GM06990 (cell line): ENCODE results near the gene SIRT7.

Experiments used
- DNase-seq: peaks from one replicate; pipeline ENCODE4 v3.0.0-alpha.2; 2011; ENCODE audit not compliant: insufficient read length; ENCODE audit errors: extremely low read depth
- H3K27me3 ChIP-seq: replicated peaks from 2 replicates; pipeline ENCODE4 v1.6.0; 2011; ENCODE audit warnings: low read length; ENCODE audit not compliant: control insufficient read depth, insufficient read depth
- H3K36me3 ChIP-seq: 2 replicates; pipeline ENCODE4 v1.5.1; 2011; ENCODE audit warnings: low read length; ENCODE audit not compliant: control insufficient read depth, insufficient read depth
- H3K4me3 ChIP-seq: replicated peaks from 2 replicates; pipeline ENCODE4 v1.5.1; 2011; ENCODE audit warnings: low read depth, mild to moderate bottlenecking, control low read depth, low read length
- TF ChIP-seq, protein P1 (sequence below): IDR thresholded peaks from 2 replicates; pipeline ENCODE4 v1.5.1; 2011; ENCODE audit warnings: low read length, control low read depth, mild to moderate bottlenecking, inconsistent platforms; ENCODE audit not compliant: insufficient read depth, poor library complexity, severe bottlenecking

SIRT7 gene

DNA sequence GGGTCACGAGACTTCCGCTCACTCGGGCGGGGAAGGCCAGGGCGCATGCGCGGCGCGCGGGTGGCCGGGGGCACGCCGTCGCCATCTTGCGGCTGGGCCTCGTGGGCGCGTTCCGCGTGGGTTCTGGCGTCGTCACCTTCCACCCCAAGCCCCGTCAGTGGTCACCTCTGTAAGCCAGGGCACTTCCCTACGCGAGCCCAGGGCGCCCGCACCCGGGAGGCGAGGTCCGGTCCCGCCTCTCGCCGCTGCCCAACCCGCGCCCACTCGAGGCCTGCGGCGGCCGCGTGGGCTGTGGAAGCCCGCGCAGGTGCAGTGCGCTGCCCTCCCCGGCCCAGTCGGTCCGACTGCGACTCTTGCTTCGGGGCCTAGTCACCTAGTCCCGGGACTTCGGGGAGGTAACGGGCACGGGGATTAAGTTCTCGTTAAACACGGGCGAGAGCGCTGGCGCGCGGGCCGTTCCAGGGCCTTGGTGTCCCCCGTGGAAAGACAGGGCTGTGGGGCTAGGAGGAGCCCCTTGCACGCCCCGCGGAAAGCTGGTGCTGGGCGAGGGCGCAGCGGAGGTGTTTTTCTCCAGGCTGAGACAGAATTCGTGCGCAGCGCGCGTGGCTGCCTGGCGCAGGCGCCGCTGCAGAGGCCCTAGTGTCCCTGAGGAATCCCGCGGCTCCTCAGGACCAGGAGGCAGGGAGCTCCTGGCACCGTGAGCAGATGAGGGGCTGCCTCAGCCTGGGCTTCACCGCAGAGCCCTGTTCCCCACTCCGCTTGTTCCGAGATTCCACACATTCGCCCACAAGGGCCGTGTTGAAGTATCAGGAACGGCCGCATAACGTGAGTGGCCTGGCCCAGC is 46.4 kb downstream of the SIRT7 start:
- DNase-seq, result peak; percentile 95
- peak overlapping the region; percentile 90 for H3K4me3 ChIP-seq
- TF ChIP-seq, protein P1, sequence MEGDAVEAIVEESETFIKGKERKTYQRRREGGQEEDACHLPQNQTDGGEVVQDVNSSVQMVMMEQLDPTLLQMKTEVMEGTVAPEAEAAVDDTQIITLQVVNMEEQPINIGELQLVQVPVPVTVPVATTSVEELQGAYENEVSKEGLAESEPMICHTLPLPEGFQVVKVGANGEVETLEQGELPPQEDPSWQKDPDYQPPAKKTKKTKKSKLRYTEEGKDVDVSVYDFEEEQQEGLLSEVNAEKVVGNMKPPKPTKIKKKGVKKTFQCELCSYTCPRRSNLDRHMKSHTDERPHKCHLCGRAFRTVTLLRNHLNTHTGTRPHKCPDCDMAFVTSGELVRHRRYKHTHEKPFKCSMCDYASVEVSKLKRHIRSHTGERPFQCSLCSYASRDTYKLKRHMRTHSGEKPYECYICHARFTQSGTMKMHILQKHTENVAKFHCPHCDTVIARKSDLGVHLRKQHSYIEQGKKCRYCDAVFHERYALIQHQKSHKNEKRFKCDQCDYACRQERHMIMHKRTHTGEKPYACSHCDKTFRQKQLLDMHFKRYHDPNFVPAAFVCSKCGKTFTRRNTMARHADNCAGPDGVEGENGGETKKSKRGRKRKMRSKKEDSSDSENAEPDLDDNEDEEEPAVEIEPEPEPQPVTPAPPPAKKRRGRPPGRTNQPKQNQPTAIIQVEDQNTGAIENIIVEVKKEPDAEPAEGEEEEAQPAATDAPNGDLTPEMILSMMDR, result peak; percentile 12
- H3K27me3 ChIP-seq, result no peaks in the 10 kb centered on the region
- peaks cover 19% of the 10 kb centered on the region for H3K36me3 ChIP-seq

DNA sequence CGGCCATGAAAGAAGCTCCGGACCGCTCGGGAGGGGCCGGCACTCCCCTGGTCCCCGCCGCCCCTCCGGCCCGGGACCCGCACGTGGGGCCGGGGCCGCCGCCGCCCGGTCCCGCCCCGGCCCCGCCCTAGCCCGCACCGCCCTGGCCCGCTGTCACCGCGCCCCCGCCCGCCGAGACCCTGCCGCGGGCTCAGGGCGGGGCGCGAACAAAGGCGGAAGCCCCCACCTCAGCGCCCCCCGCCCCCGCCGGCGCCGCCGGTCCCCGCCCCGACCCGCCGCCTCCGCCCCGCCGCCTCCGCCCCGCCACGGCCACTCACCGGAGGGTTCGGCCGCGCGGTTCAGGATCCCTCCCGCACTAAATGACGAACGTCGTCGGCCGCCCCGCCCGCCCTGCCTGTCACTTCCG is 47.0 kb downstream of the SIRT7 start, which contains the start of gene ARHGDIA:
TSS of gene ARHGDIA (minus strand) at position 357 of the 406 bp plus-strand sequence. CDS start 1,407 bp downstream, outside the sequence.
- DNase-seq, result no peak
- TF ChIP-seq, protein P1, result no peak
- H3K36me3 ChIP-seq, result peaks cover 22% of the 10 kb centered on the region
- no peaks in the 10 kb centered on the region for H3K27me3 ChIP-seq
- H3K4me3 ChIP-seq, result peak within 1 kb of the TSS; percentile 90

DNA sequence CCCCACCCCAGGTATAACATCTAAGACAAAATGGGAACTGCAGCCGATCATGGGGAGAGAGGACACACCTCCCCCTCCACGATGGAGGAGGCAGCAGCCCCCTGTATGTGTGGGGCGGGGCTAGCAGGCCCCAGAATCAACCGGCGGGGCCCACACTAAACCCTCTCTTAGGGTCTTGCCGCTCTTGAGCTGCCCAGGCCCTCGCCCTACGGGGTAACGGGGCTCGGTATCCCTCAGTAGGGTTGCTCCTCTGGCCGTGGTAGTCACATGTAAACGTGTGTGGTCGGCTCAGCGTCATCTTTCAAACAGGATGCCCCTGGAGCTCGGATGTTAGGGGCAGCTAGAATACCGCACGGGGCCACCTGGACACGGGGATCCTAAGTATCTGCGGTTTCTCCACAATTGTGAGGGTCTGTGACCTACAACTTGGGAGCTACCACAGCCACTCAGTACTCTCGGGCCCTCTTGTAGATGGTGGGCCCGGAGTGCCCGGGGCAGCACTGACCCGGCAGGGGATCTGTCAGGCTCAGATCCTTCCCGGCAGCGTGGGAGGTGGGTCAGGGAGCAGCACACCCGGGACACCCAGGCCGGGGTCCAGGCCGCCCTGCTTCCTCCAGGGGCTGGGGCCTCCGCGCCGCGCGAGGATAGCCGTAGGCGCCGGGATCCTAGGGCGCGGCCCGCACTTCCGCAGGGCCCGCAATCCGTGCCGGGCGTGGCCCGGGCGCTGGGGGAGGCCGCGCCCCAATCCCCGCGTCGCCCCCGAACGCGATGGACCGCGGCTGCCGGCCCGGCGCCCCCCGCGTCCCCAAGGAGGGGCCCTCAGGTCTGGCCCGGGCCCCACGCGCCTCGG is 47.6 kb downstream of the SIRT7 start:
- Histone ChIP-seq H3K27me3 (no peaks in the 10 kb centered on the region), H3K36me3 (peaks cover 28% of the 10 kb centered on the region), H3K4me3 (peak overlapping the region; percentile 90)
- TF ChIP-seq, protein P1, result no peak
- DNase-seq, result peak; percentile 63

DNA sequence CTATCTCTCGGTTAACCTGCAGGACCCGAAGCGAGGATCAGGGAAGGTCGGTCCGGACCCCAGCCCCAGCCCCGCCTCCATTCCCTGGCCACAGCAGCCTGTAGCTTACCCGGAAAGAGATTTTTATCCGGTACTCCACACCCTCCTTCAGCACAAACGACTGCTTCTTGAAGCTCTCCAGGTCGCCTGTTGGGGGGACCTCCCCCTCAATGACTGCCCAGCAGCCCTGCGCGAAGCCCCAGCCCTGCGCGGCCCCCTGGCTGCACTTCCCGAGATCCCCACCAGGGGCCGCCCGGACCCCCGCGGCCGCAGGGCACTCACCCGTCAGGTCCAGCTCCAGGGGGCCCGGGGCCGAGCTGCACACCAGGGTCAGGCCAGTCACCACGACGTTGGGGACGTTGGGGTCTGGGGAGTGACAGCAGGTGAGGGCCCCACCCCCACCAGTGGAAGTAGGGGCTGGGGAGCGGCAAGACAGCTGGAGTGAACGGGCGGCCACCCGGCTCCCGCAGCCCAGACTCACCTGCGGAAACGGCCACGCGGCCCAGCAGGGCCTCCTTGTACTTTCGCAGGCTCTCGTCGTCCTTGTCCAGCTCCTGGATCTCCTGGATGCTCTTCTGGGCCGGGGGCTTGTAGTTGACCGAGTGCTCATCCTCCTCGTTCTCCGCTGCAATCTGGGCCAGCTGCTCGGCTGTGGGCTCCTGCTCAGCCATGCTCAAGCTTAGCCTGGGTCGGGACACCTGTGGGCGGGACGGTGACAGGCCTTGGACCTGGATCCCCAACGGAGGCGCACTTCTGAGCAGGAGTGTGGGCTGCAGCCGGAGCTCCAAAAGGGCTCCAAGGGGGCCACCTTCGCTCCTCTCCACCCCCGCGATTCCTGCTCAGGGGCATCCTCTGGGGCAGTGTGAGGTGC is 48.5 kb downstream of the SIRT7 start:
- peak; percentile 70 for DNase-seq
- TF ChIP-seq, protein P1, result peak; percentile 92
- Histone ChIP-seq H3K27me3 (no peaks in the 10 kb centered on the region), H3K36me3 (peaks cover 30% of the 10 kb centered on the region), H3K4me3 (peak overlapping the region; percentile 90)

DNA sequence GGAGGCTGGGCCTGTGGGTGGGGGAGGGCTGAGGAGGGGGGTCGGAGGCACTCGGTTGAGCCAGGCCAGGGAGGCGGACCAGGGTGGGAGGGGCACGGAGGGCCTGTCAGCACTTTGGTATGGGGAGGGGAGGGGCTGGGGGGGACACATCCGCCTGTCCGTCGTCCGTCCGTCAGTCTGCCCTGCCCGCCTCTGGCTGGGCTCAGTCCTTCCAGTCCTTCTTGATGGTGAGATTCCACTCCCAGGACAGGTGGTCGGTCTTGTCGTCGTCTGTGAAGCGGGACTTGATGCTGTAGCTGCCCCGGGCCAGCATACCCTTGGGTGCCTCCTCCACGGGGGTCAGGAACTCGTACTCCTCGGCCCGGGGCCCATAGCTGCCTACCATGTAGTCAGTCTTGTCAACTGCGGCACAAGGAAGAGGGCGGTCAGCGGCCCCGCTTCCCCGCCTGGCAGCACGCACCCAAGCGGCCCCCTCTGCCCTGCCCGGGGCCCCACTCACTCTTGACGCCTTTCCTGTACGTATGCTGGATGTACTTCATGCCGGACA is 49.2 kb downstream of the SIRT7 start:
- DNase-seq, result no peak
- Histone ChIP-seq H3K36me3 (peaks cover 37% of the 10 kb centered on the region), H3K27me3 (no peaks in the 10 kb centered on the region), H3K4me3 (peak overlapping the region; percentile 90)
- TF ChIP-seq, protein P1, result no peak
